Keratinocyte (primary cell): Measurements from ENCODE around the gene TAPT1. TPM values are rescaled to one million over a fixed set of nuclear protein-coding genes. Genes with fewer than 3 reads are reported as not detected.

Source experiments
- DNase-seq: peaks from one replicate; pipeline ENCODE4 v3.0.0-alpha.2; 2011; ENCODE audit warnings: low read depth, missing footprints, low spot score
- FAIRE-seq: peaks from 2 replicates; lab custom pipeline; 2011; peaks lifted over from hg19 to GRCh38; lab: Jason Lieb, UNC
- H2AFZ ChIP-seq: 2 replicates; pipeline ENCODE4 v1.6.0; 2012; ENCODE audit warnings: low read length, control low read depth, inconsistent platforms; ENCODE audit not compliant: control insufficient read depth
- H3K27ac ChIP-seq: 2 replicates; pipeline ENCODE4 v1.5.1; 2011; ENCODE audit warnings: low read length; ENCODE audit not compliant: control insufficient read depth, insufficient read depth
- H3K27me3 ChIP-seq: 3 replicates; pipeline ENCODE4 v1.6.0; 2011; ENCODE audit warnings: low read length; ENCODE audit not compliant: control insufficient read depth, insufficient read depth; ENCODE audit errors: extremely low read depth
- H3K36me3 ChIP-seq, 2 experiments: 2 replicates in 1 of 2; 3 replicates in 1 of 2; pipeline ENCODE4 v1.5.1; 2011; ENCODE audit warnings: low read length in 2 of 2, mild to moderate bottlenecking in 1 of 2; ENCODE audit not compliant: control insufficient read depth in 2 of 2, insufficient read depth in 2 of 2; ENCODE audit errors: extremely low read depth in 1 of 2
- H3K4me1 ChIP-seq: 3 replicates; pipeline ENCODE4 v1.5.1; 2011; ENCODE audit warnings: low read length; ENCODE audit not compliant: control insufficient read depth, insufficient read depth; ENCODE audit errors: extremely low read depth
- H3K4me2 ChIP-seq: 3 replicates; pipeline ENCODE4 v1.6.0; 2011; ENCODE audit warnings: low read depth, low read length; ENCODE audit not compliant: control insufficient read depth, insufficient read depth; ENCODE audit errors: extremely low read depth
- H3K4me3 ChIP-seq, 3 experiments: fragments of 200-600 bp in 1 of 3; sonication (generic) in 1 of 3; 2 replicates in 2 of 3; 3 replicates in 1 of 3; pipeline ENCODE4 v1.5.1; 2011 to 2016; ENCODE audit warnings: low read length in 3 of 3, mild to moderate bottlenecking in 3 of 3, control low read depth in 2 of 3, inconsistent platforms in 1 of 3, low read depth in 1 of 3, mixed read lengths in 1 of 3, mixed run types in 1 of 3, moderate library complexity in 1 of 3; ENCODE audit not compliant: control insufficient read depth in 2 of 3, insufficient read depth in 2 of 3; ENCODE audit errors: extremely low read depth in 1 of 3
- H3K79me2 ChIP-seq: 2 replicates; pipeline ENCODE4 v1.6.0; 2012; ENCODE audit warnings: low read length; ENCODE audit not compliant: control insufficient read depth, insufficient read depth
- H3K9ac ChIP-seq: 3 replicates; pipeline ENCODE4 v1.6.0; 2011; ENCODE audit warnings: low read length; ENCODE audit not compliant: control insufficient read depth, insufficient read depth; ENCODE audit errors: extremely low read depth
- H3K9me1 ChIP-seq: 3 replicates; pipeline ENCODE4 v1.6.0; 2011; ENCODE audit warnings: low read length; ENCODE audit not compliant: control insufficient read depth, insufficient read depth; ENCODE audit errors: extremely low read depth
- H3K9me3 ChIP-seq: 2 replicates; pipeline ENCODE4 v1.5.1; 2012; ENCODE audit warnings: low read depth, low read length; ENCODE audit not compliant: control insufficient read depth
- H4K20me1 ChIP-seq: 3 replicates; pipeline ENCODE4 v1.6.0; 2011; ENCODE audit warnings: low read length; ENCODE audit not compliant: control insufficient read depth, insufficient read depth; ENCODE audit errors: extremely low read depth
- CTCF ChIP-seq, 3 experiments: IDR thresholded peaks in 1 of 3; conservative IDR thresholded peaks in 1 of 3; optimal IDR thresholded peaks in 1 of 3; 2 replicates in 2 of 3; 3 replicates in 1 of 3; pipeline versions ENCODE3 to v1.5.1; 2011; ENCODE audit warnings: low read length in 3 of 3, mild to moderate bottlenecking in 3 of 3, moderate library complexity in 2 of 3, control low read depth in 1 of 3, inconsistent platforms in 1 of 3; ENCODE audit not compliant: insufficient read depth in 2 of 3; ENCODE audit errors: extremely low read depth in 1 of 3
- EZH2 ChIP-seq: IDR thresholded peaks from one replicate; pipeline ENCODE4 v1.6.1; 2012; ENCODE audit warnings: inconsistent platforms, mild to moderate bottlenecking, low read length, moderate library complexity
- dilution Hi-C: fragments of 300-500 bp; cut with MboI; formaldehyde crosslinking; loops from one replicate; pipeline ENCODE4 v1.7.0; 2020; ENCODE audit warnings: low sequenced_read_pairs; ENCODE audit not compliant: extremely low pct_ligation_motif_present
- polyA plus RNA-seq, 5 experiments: library from polyadenylated mRNA; depleted of rRNA in 3 of 5; stranded (reverse) in 3 of 5; stranded (forward) in 1 of 5; unstranded in 1 of 5; fragments of >200 nt; gene quantifications; 1 replicate in 1 of 5; 2 replicates in 3 of 5; 3 replicates in 1 of 5; pipeline versions ENCODE4 v1.2.1 to v1.2.3, GENCODE V29; 2011 to 2012; ENCODE audit warnings: missing spikeins in 2 of 5, low read depth in 1 of 5, low replicate concordance in 1 of 5

Gene TAPT1
- polyA plus RNA-seq, 1 donor (not counting 4 experiments of a cell fraction or from before 2014, with no cell fraction given), result 10.7 TPM

GRCh38 chr4:16187455-16187854 lies 38.8 kb downstream of the TAPT1 start:
- no peak for TF ChIP-seq CTCF (optimal IDR thresholded peaks at IDR 0.05 in 1 of 3, IDR thresholded peaks at IDR 0.05 in 1 of 3, conservative IDR thresholded peaks at IDR 0.05 in 1 of 3; ENCODE audit: extremely low read depth in 1 of 3, insufficient read depth in 2 of 3, low read length in 3 of 3)
- no peak for TF ChIP-seq EZH2
- no peaks in the 10 kb centered on the region for H3K4me1 ChIP-seq
- H3K4me2 ChIP-seq, result no peak overlapping the region
- no peaks in the 10 kb centered on the region for H3K9me3 ChIP-seq
- peaks cover 0 to 2% of the 10 kb centered on the region in 2 experiments for H3K36me3 ChIP-seq
- FAIRE-seq (no peak), DNase-seq (no peak)
- no peaks in the 10 kb centered on the region for H3K9me1 ChIP-seq
- H3K79me2 ChIP-seq, result no peaks in the 10 kb centered on the region
- no peak overlapping the region for H3K9ac ChIP-seq
- no peaks in the 10 kb centered on the region for H3K27me3 ChIP-seq
- no peaks in the 10 kb centered on the region for H4K20me1 ChIP-seq
- H3K27ac ChIP-seq, result no peak overlapping the region
- dilution Hi-C loops, result no loop called here
- no peak overlapping the region for H2AFZ ChIP-seq
- H3K4me3 ChIP-seq, result no peak overlapping the region

GRCh38 chr4:16186986-16187385 lies 39.3 kb downstream of the TAPT1 start:
- no peaks in the 10 kb centered on the region for H3K27me3 ChIP-seq
- H3K79me2 ChIP-seq, result no peaks in the 10 kb centered on the region
- peaks cover 0 to 2% of the 10 kb centered on the region in 2 experiments for H3K36me3 ChIP-seq
- H3K4me2 ChIP-seq, result no peak overlapping the region
- H3K4me3 ChIP-seq, result no peak overlapping the region
- H2AFZ ChIP-seq, result no peak overlapping the region
- no peaks in the 10 kb centered on the region for H3K4me1 ChIP-seq
- no peak overlapping the region for H3K27ac ChIP-seq
- no peak for TF ChIP-seq CTCF (optimal IDR thresholded peaks at IDR 0.05 in 1 of 3, IDR thresholded peaks at IDR 0.05 in 1 of 3, conservative IDR thresholded peaks at IDR 0.05 in 1 of 3; ENCODE audit: extremely low read depth in 1 of 3, insufficient read depth in 2 of 3, low read length in 3 of 3)
- no peak for TF ChIP-seq EZH2
- H3K9ac ChIP-seq, result no peak overlapping the region
- FAIRE-seq (no peak), DNase-seq (no peak)
- no peaks in the 10 kb centered on the region for H3K9me1 ChIP-seq
- dilution Hi-C loops, result no loop called here
- H3K9me3 ChIP-seq, result no peaks in the 10 kb centered on the region
- H4K20me1 ChIP-seq, result no peaks in the 10 kb centered on the region
